HK-2 (cell line): ENCODE results near the gene CUL4A.

ENCODE experiments used
- DNase-seq: peaks from one replicate; pipeline ENCODE4 v3.0.0-alpha.2; 2018; ENCODE audit not compliant: unreplicated experiment

The CUL4A gene

GRCh38 chr13:113179374-113180230 is 29.8 kb upstream of the CUL4A start:
- no peak for DNase-seq

- DNase-seq = no peak
These were observed 27.4 kb upstream of the CUL4A start for GRCh38 chr13:113182046-113182445.

- no peak for DNase-seq
These were observed 25.8 kb upstream of the CUL4A start for GRCh38 chr13:113183450-113184129.

GRCh38 chr13:113184568-113185440 is 24.6 kb upstream of the CUL4A start:
- DNase-seq = no peak

GRCh38 chr13:113186061-113186900 is 23.1 kb upstream of the CUL4A start:
- no peak for DNase-seq

GRCh38 chr13:113187263-113187669 is 22.1 kb upstream of the CUL4A start:
- DNase-seq = peak; percentile 87

GRCh38 chr13:113187883-113188665 is 21.3 kb upstream of the CUL4A start:
- no peak for DNase-seq

- no peak for DNase-seq
These were observed 19.2 kb upstream of the CUL4A start for GRCh38 chr13:113190181-113190580.

GRCh38 chr13:113192279-113192678 is 17.1 kb upstream of the CUL4A start:
- DNase-seq = no peak

GRCh38 chr13:113192902-113193301 is 16.5 kb upstream of the CUL4A start:
- no peak for DNase-seq

GRCh38 chr13:113195360-113195759 is 14.1 kb upstream of the CUL4A start:
- DNase-seq = no peak

- no peak for DNase-seq
These were observed 12.3 kb upstream of the CUL4A start for GRCh38 chr13:113196970-113197737.

- DNase-seq = no peak
These were observed 7.6 kb upstream of the CUL4A start for GRCh38 chr13:113201815-113202214.

- no peak for DNase-seq
These were observed 6.5 kb upstream of the CUL4A start for GRCh38 chr13:113202912-113203311.

- no peak for DNase-seq
These were observed 5.7 kb upstream of the CUL4A start for GRCh38 chr13:113203507-113204377.

- no peak for DNase-seq
These were observed 5.1 kb upstream of the CUL4A start for GRCh38 chr13:113204378-113204734.

- DNase-seq = no peak
These were observed 3.9 kb upstream of the CUL4A start for GRCh38 chr13:113205428-113205931.

GRCh38 chr13:113207460-113207859 is 2.0 kb upstream of the CUL4A start:
- no peak for DNase-seq
